Osteoblast (primary cell): ENCODE results near the gene CHMP4B. TPM values are rescaled to one million over a fixed set of nuclear protein-coding genes. Genes with fewer than 3 reads are reported as not detected.

Source experiments
- DNase-seq: peaks from one replicate; pipeline ENCODE4 v3.0.0; 2011; ENCODE audit warnings: low spot score, mixed read lengths; ENCODE audit not compliant: insufficient read length; ENCODE audit errors: missing footprints
- H2AFZ ChIP-seq: 2 replicates; pipeline ENCODE4 v1.6.0; 2011; ENCODE audit warnings: mild to moderate bottlenecking, low read length
- H3K27ac ChIP-seq: 2 replicates; pipeline ENCODE4 v1.5.1; 2011; ENCODE audit warnings: mild to moderate bottlenecking, low read depth, low read length, moderate library complexity
- H3K27me3 ChIP-seq: 2 replicates; pipeline ENCODE4 v1.6.0; 2012; ENCODE audit warnings: mild to moderate bottlenecking, control low read depth, inconsistent platforms, low read length, moderate library complexity; ENCODE audit not compliant: insufficient read depth
- H3K36me3 ChIP-seq: 2 replicates; pipeline ENCODE4 v1.5.1; 2011; ENCODE audit warnings: mild to moderate bottlenecking, low read length, control low read depth, moderate library complexity; ENCODE audit not compliant: insufficient read depth
- H3K4me1 ChIP-seq: 2 replicates; pipeline ENCODE4 v1.5.1; 2011; ENCODE audit warnings: mild to moderate bottlenecking, low read length, control low read depth, moderate library complexity; ENCODE audit not compliant: insufficient read depth
- H3K4me2 ChIP-seq: 2 replicates; pipeline ENCODE4 v1.6.0; 2011; ENCODE audit warnings: mild to moderate bottlenecking, low read length; ENCODE audit not compliant: insufficient read depth
- H3K4me3 ChIP-seq: fragments of 200-600 bp; sonication (generic); 3 replicates; pipeline ENCODE4 v1.5.1; 2012; ENCODE audit warnings: mild to moderate bottlenecking, low read length, inconsistent platforms; ENCODE audit not compliant: insufficient read depth
- H3K79me2 ChIP-seq: 2 replicates; pipeline ENCODE4 v1.6.0; 2012; ENCODE audit warnings: mild to moderate bottlenecking, low read length, control low read depth, inconsistent platforms; ENCODE audit not compliant: insufficient read depth
- H3K9me3 ChIP-seq: 2 replicates; pipeline ENCODE4 v1.5.1; 2011; ENCODE audit warnings: low read depth, low read length, control low read depth
- H4K20me1 ChIP-seq: 2 replicates; pipeline ENCODE4 v1.6.0; 2012; ENCODE audit warnings: mild to moderate bottlenecking, low read length, control low read depth; ENCODE audit not compliant: insufficient read depth
- total RNA-seq: library from RNA; depleted of rRNA; stranded (reverse); fragments of >200 nt; gene quantifications from 2 replicates; pipeline ENCODE4 v1.2.3, GENCODE V29; 2012
- TF ChIP-seq, protein P1 (sequence below): IDR thresholded peaks from 2 replicates; pipeline ENCODE4 v1.5.1; 2011; ENCODE audit warnings: mild to moderate bottlenecking, low read depth, low read length, moderate library complexity; ENCODE audit errors: extremely low read depth

The CHMP4B gene
- total RNA-seq, 1 donor = 40.9 TPM

DNA sequence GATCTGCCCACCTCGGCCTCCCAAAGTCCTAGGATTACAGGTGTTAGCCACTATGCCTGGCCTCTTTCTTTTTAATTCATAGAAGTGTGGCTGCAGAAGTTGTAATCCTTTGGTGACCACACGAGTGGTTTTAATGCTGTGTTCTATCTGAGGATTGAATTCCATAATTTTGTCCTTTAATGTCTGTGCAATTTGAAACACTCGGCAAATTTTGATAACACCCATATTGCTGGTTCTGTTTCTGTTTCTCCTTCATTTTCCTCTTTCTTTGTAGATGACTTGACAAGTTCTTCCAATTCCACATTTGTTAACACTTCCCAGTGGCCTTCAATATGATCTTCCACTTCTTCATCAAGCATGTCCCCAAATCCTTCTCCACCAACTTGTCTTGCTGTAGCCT, 2.8 kb upstream of the CHMP4B start:
- H3K79me2 ChIP-seq = peaks cover 21% of the 10 kb centered on the region
- H3K4me3 ChIP-seq = no peak overlapping the region
- DNase-seq = no peak
- no peaks in the 10 kb centered on the region for H3K36me3 ChIP-seq
- H2AFZ ChIP-seq = no peak overlapping the region
- no peak overlapping the region for H3K4me2 ChIP-seq
- peaks cover 35% of the 10 kb centered on the region for H3K4me1 ChIP-seq
- H4K20me1 ChIP-seq = peaks cover 13% of the 10 kb centered on the region
- H3K27me3 ChIP-seq = no peaks in the 10 kb centered on the region
- H3K27ac ChIP-seq = no peak overlapping the region
- no peaks in the 10 kb centered on the region for H3K9me3 ChIP-seq
- TF ChIP-seq, protein P1, sequence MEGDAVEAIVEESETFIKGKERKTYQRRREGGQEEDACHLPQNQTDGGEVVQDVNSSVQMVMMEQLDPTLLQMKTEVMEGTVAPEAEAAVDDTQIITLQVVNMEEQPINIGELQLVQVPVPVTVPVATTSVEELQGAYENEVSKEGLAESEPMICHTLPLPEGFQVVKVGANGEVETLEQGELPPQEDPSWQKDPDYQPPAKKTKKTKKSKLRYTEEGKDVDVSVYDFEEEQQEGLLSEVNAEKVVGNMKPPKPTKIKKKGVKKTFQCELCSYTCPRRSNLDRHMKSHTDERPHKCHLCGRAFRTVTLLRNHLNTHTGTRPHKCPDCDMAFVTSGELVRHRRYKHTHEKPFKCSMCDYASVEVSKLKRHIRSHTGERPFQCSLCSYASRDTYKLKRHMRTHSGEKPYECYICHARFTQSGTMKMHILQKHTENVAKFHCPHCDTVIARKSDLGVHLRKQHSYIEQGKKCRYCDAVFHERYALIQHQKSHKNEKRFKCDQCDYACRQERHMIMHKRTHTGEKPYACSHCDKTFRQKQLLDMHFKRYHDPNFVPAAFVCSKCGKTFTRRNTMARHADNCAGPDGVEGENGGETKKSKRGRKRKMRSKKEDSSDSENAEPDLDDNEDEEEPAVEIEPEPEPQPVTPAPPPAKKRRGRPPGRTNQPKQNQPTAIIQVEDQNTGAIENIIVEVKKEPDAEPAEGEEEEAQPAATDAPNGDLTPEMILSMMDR = no peak

DNA sequence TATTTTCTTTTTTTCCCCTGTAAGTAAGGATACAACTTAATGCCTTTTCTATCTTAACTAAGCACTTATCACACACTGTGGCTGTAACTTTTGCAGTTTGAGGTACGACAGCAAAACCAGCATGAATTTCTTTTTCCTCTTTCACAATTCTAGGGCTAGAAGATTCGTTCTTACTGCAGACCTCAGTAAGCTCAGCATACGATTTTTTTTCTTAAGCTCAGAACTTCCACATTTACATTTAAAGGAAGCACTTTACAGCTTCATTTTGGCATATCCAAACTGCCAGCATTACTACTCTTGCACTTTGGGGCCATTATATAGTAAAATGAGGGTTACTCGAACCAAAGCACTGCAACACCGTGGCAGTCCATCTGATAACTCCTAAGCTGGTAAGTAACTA, 889 bp upstream of the CHMP4B start:
- peaks cover 22% of the 10 kb centered on the region for H3K4me1 ChIP-seq
- H3K4me3 ChIP-seq = no peak overlapping the region
- H3K9me3 ChIP-seq = no peaks in the 10 kb centered on the region
- H2AFZ ChIP-seq = no peak overlapping the region
- H3K27me3 ChIP-seq = no peaks in the 10 kb centered on the region
- TF ChIP-seq, protein P1 = no peak
- no peaks in the 10 kb centered on the region for H3K36me3 ChIP-seq
- no peak overlapping the region for H3K27ac ChIP-seq
- no peak for DNase-seq
- no peak overlapping the region for H3K4me2 ChIP-seq
- peaks cover 30% of the 10 kb centered on the region for H4K20me1 ChIP-seq
- peaks cover 40% of the 10 kb centered on the region for H3K79me2 ChIP-seq

DNA sequence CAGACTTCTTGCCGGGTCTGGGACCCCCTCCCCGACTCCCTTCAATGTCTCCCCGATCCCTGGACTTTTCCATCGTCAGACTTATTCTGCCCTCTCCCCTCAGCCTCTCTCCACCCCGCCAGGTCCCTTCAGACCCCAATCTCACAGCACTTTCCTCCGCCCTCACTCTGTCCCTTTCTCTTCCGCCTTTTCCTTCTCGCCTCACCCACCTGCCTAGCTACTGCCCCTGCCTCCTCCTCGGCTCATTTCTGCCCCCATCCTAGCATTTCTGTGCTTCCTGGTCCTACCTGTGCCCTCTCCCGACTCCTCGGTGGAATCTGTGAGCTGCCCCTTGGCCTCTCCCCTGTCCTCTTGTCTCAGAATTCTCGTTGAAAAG, 616 bp downstream of the CHMP4B start:
- peak overlapping the region; percentile 90 for H3K4me3 ChIP-seq
- peak overlapping the region; percentile 92 for H3K4me2 ChIP-seq
- peaks cover 55% of the 10 kb centered on the region for H3K79me2 ChIP-seq
- peaks cover 45% of the 10 kb centered on the region for H4K20me1 ChIP-seq
- H2AFZ ChIP-seq = peak overlapping the region; percentile 76
- no peaks in the 10 kb centered on the region for H3K27me3 ChIP-seq
- peaks cover 4% of the 10 kb centered on the region for H3K36me3 ChIP-seq
- H3K9me3 ChIP-seq = no peaks in the 10 kb centered on the region
- TF ChIP-seq, protein P1 = no peak
- peak; percentile 23 for DNase-seq
- peak overlapping the region; percentile 96 for H3K27ac ChIP-seq
- peaks cover 17% of the 10 kb centered on the region for H3K4me1 ChIP-seq

DNA sequence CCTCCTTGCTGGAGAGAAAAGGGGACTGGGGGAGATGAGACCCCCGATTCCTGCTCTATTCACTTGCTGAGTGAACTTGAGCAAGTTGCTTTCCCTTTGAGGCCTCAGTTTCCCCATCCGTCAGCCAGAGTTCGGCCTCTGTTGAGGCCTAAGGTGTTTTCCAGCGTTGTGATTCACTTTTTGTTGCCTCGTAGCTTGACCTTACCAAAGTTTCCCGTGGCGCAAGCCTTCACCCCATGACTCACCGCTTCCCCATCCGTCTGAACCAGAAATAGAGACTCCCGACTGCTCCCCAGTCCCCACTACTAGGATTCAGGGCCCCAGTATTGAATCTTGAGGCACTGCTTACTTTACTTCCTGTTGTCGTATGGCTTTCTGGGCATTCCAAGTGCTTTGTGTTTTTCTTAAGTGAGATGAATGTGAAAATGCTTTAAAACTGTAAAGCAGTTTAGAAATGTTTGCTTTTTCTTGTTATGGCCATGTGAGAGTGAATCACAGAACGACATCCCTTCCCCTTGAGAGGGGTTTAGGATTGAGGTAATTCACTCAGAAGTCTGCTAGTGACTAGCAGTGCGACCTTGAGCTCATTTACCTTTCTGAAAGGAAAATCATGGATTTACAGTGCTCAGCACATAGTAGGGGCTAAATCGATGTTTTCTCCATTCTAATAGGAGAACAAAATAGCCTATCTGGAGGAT, 1.2 kb downstream of the CHMP4B start:
- Histone ChIP-seq H2AFZ (peak overlapping the region; percentile 38), H3K9me3 (no peaks in the 10 kb centered on the region)
- peak; percentile 93 for DNase-seq

More for the DNA sequence above, 1.2 kb downstream of the CHMP4B start:
- TF ChIP-seq, protein P1 = no peak
- H3K4me1 ChIP-seq = peaks cover 17% of the 10 kb centered on the region
- peak overlapping the region; percentile 92 for H3K4me2 ChIP-seq
- H3K4me3 ChIP-seq = peak overlapping the region; percentile 90
- peaks cover 4% of the 10 kb centered on the region for H3K36me3 ChIP-seq
- H3K27ac ChIP-seq = peak overlapping the region; percentile 96
- H3K79me2 ChIP-seq = peaks cover 60% of the 10 kb centered on the region
- no peaks in the 10 kb centered on the region for H3K27me3 ChIP-seq
- H4K20me1 ChIP-seq = peaks cover 50% of the 10 kb centered on the region
